ENCODE measurements around the gene ZNF850.

Gene ZNF850

GRCh38 chr19:36687214-36688056 lies 85.2 kb downstream of the ZNF850 start, which contains the start of gene ZNF567 (continued):
- TF ChIP-seq ZNF529 (tag by site-specific recombination; IDR thresholded peaks at IDR 0.05; ENCODE audit: insufficient replicate concordance) (no peak), ZNF473 (tag by site-specific recombination; IDR thresholded peaks at IDR 0.05) (no peak), SCRT2 (tag by site-specific recombination; IDR thresholded peaks at IDR 0.05) (peak; percentile 84), ZNF654 (tag by site-specific recombination; IDR thresholded peaks at IDR 0.05; ENCODE audit: low read depth) (no peak), ZNF26 (tag by site-specific recombination; IDR thresholded peaks at IDR 0.05) (no peak), SP2 (tag by site-specific recombination; IDR thresholded peaks at IDR 0.05) (peak; percentile 96), ZNF280C (tag by site-specific recombination; IDR thresholded peaks at IDR 0.05) (peak; percentile 56; the same call in 1 of the 2 replicates), ZNF433 (tag by site-specific recombination; IDR thresholded peaks at IDR 0.05; ENCODE audit: low read depth) (0 out of 2 replicates have a peak, but pooled peaks have one; percentile 31), ZNF174 (tag by site-specific recombination; IDR thresholded peaks at IDR 0.05) (no peak), ZNF488 (tag by site-specific recombination; IDR thresholded peaks at IDR 0.05) (no peak), ZNF404 (tag by site-specific recombination; IDR thresholded peaks at IDR 0.05) (no peak), KLF8 (tag by site-specific recombination; IDR thresholded peaks at IDR 0.05) (peak; percentile 91), KLF16 (tag by site-specific recombination; IDR thresholded peaks at IDR 0.05) (peak; percentile 87), GFI1B (tag by site-specific recombination; IDR thresholded peaks at IDR 0.05) (no peak), ZBTB26 (tag by site-specific recombination; optimal IDR thresholded peaks at IDR 0.05) (peak; percentile 100), ZNF558 (tag by site-specific recombination; IDR thresholded peaks at IDR 0.05) (no peak), ZNF10 (tag by site-specific recombination; IDR thresholded peaks at IDR 0.05) (peak; percentile 83; the same call in 1 of the 2 replicates), YY2 (tag by site-specific recombination; IDR thresholded peaks at IDR 0.05) (peak; percentile 67; the same call in 1 of the 2 replicates), ZEB2 (tag by site-specific recombination; IDR thresholded peaks at IDR 0.05) (peak; percentile 98), ZNF354C (tag by site-specific recombination; IDR thresholded peaks at IDR 0.05; ENCODE audit: borderline replicate concordance, low read depth) (no peak), ZNF341 (tag by site-specific recombination; IDR thresholded peaks at IDR 0.05; ENCODE audit: low read depth) (peak; percentile 92), ZNF521 (tag by site-specific recombination; IDR thresholded peaks at IDR 0.05) (no peak), TSHZ1 (tag by site-specific recombination; IDR thresholded peaks at IDR 0.05; ENCODE audit: borderline replicate concordance) (no peak; the same call in 1 of the 2 replicates), ZNF707 (tag by site-specific recombination; IDR thresholded peaks at IDR 0.05) (peak; percentile 48; the same call in 1 of the 2 replicates), ZNF792 (tag by site-specific recombination; IDR thresholded peaks at IDR 0.05) (peak; percentile 67; the same call in 1 of the 2 replicates), OSR2 (tag by site-specific recombination; IDR thresholded peaks at IDR 0.05) (peak; percentile 18; the same call in 1 of the 2 replicates), SCRT1 (tag by site-specific recombination; IDR thresholded peaks at IDR 0.05; ENCODE audit: borderline replicate concordance) (peak; percentile 87; the same call in 1 of the 2 replicates), ZNF394 (tag by site-specific recombination; IDR thresholded peaks at IDR 0.05; ENCODE audit: borderline replicate concordance) (peak; percentile 93), GLIS1 (tag by site-specific recombination; IDR thresholded peaks at IDR 0.05) (peak; percentile 71; the same call in 1 of the 2 replicates), ZNF561 (tag by site-specific recombination; IDR thresholded peaks at IDR 0.05; ENCODE audit: borderline replicate concordance) (peak; percentile 96), ZBTB8A (tag by site-specific recombination; IDR thresholded peaks at IDR 0.05) (peak; percentile 99)

All from HEK293 (cell line).